ENCODE measurements around the gene PITX1.

DNA sequence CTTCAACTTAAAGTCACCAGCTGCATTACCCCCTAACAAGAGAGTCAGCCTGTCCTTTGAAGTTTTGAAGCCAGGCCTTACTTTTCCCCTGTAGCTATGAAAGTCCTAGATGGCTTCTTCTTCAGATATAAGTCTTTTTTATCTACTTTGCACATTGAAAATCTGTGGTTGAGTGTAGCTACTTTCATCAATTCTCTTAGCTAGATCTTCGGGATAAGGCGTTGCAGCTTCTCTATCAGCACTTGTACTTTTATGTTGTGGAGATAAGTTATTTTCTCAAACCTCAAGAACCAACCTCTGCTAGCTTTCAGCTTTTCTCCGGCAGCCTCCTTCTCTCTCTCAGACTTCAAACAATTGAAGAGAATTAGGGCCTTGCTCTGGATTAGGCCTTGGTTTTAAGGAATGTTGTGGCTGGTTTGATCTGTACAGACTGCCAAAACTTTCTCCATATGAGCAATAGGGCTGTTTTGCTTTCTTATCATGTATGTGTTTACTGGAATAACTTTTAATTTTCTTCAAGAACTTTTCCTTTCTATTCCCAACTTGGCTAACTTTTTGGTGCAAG is 44.7 kb downstream of the PITX1 start:
- TF ChIP-seq, protein P1, sequence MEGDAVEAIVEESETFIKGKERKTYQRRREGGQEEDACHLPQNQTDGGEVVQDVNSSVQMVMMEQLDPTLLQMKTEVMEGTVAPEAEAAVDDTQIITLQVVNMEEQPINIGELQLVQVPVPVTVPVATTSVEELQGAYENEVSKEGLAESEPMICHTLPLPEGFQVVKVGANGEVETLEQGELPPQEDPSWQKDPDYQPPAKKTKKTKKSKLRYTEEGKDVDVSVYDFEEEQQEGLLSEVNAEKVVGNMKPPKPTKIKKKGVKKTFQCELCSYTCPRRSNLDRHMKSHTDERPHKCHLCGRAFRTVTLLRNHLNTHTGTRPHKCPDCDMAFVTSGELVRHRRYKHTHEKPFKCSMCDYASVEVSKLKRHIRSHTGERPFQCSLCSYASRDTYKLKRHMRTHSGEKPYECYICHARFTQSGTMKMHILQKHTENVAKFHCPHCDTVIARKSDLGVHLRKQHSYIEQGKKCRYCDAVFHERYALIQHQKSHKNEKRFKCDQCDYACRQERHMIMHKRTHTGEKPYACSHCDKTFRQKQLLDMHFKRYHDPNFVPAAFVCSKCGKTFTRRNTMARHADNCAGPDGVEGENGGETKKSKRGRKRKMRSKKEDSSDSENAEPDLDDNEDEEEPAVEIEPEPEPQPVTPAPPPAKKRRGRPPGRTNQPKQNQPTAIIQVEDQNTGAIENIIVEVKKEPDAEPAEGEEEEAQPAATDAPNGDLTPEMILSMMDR (IDR thresholded peaks at IDR 0.05): no peak
- no peak for TF ChIP-seq POLR2A (IDR thresholded peaks at IDR 0.05)
- no peak for TF ChIP-seq EP300 (IDR thresholded peaks at IDR 0.05)

Data from ovary (tissue), 3 donors.